ENCODE results near the gene MAPT. TPM values are rescaled to one million over a fixed set of nuclear protein-coding genes. Genes with fewer than 3 reads are reported as not detected.

Gene MAPT
- total RNA-seq, 1 experiment from 2014 or later = 37.5 TPM

GRCh38 chr17:46002311-46002972, 108.1 kb downstream of the MAPT start:
- TF ChIP-seq JUND (IDR thresholded peaks at IDR 0.05) = no peak
- no peak for TF ChIP-seq ELF1 (IDR thresholded peaks at IDR 0.05; ENCODE audit: borderline replicate concordance, low read depth)
- TF ChIP-seq FOSL1 (IDR thresholded peaks at IDR 0.05; ENCODE audit: low read depth) = no peak
- TF ChIP-seq ZFX (IDR thresholded peaks at IDR 0.05) = no peak
- no peak for TF ChIP-seq YY1 (IDR thresholded peaks at IDR 0.05; ENCODE audit: extremely low read depth, insufficient replicate concordance, low read depth, low read length)
- TF ChIP-seq, protein P1, sequence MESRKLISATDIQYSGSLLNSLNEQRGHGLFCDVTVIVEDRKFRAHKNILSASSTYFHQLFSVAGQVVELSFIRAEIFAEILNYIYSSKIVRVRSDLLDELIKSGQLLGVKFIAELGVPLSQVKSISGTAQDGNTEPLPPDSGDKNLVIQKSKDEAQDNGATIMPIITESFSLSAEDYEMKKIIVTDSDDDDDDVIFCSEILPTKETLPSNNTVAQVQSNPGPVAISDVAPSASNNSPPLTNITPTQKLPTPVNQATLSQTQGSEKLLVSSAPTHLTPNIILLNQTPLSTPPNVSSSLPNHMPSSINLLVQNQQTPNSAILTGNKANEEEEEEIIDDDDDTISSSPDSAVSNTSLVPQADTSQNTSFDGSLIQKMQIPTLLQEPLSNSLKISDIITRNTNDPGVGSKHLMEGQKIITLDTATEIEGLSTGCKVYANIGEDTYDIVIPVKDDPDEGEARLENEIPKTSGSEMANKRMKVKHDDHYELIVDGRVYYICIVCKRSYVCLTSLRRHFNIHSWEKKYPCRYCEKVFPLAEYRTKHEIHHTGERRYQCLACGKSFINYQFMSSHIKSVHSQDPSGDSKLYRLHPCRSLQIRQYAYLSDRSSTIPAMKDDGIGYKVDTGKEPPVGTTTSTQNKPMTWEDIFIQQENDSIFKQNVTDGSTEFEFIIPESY (IDR thresholded peaks at IDR 0.05; ENCODE audit: extremely low read depth, insufficient replicate concordance, low read length) = no peak
- no peak for TF ChIP-seq ZNF274 (IDR thresholded peaks at IDR 0.05; ENCODE audit: low read depth, low read length)
- peak; percentile 96 for TF ChIP-seq RAD21 (IDR thresholded peaks at IDR 0.05; ENCODE audit: low read depth)
- TF ChIP-seq, protein P2, sequence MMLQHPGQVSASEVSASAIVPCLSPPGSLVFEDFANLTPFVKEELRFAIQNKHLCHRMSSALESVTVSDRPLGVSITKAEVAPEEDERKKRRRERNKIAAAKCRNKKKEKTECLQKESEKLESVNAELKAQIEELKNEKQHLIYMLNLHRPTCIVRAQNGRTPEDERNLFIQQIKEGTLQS (IDR thresholded peaks at IDR 0.05) = no peak
- TF ChIP-seq, protein P3, sequence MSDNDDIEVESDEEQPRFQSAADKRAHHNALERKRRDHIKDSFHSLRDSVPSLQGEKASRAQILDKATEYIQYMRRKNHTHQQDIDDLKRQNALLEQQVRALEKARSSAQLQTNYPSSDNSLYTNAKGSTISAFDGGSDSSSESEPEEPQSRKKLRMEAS (IDR thresholded peaks at IDR 0.05) = no peak
- TF ChIP-seq, protein P4, sequence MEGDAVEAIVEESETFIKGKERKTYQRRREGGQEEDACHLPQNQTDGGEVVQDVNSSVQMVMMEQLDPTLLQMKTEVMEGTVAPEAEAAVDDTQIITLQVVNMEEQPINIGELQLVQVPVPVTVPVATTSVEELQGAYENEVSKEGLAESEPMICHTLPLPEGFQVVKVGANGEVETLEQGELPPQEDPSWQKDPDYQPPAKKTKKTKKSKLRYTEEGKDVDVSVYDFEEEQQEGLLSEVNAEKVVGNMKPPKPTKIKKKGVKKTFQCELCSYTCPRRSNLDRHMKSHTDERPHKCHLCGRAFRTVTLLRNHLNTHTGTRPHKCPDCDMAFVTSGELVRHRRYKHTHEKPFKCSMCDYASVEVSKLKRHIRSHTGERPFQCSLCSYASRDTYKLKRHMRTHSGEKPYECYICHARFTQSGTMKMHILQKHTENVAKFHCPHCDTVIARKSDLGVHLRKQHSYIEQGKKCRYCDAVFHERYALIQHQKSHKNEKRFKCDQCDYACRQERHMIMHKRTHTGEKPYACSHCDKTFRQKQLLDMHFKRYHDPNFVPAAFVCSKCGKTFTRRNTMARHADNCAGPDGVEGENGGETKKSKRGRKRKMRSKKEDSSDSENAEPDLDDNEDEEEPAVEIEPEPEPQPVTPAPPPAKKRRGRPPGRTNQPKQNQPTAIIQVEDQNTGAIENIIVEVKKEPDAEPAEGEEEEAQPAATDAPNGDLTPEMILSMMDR (IDR thresholded peaks at IDR 0.05 in 2 of 3, conservative IDR thresholded peaks at IDR 0.05 in 1 of 3; ENCODE audit: borderline replicate concordance in 1 of 3, insufficient read depth in 1 of 3, low read depth in 2 of 3, low read length in 2 of 3) = peak; percentile 90 to 99 (median 92)
- TF ChIP-seq EZH2 (IDR thresholded peaks at IDR 0.05) = no peak
- TF ChIP-seq POLR2AphosphoS5 (IDR thresholded peaks at IDR 0.05; ENCODE audit: low read depth, low read length) = no peak
- no peak for TF ChIP-seq SIN3A (IDR thresholded peaks at IDR 0.05; ENCODE audit: low read depth)
- TF ChIP-seq REST (IDR thresholded peaks at IDR 0.05; ENCODE audit: low read depth) = no peak
- no peak for TF ChIP-seq TCF7L2 (IDR thresholded peaks at IDR 0.05; ENCODE audit: borderline replicate concordance, extremely low read depth, insufficient read depth, insufficient read length)
- no peak overlapping the region for H3K4me3 ChIP-seq (replicated peaks in 1 of 2; ENCODE audit: low read depth in 1 of 2, low read length in 2 of 2)
- ChIA-PET RAD21 (ENCODE audit: low non-redundant PET in 1 of 2, low total read pairs in 2 of 2, uncharacterized antibody in 2 of 2, unreplicated experiment in 2 of 2) (interaction anchor here in 1 of 2 experiments (0.7 kb wide), 1 partner anchor 42 kb away, joined by 3 read pairs; no protein-coding TSS in a partner anchor), CTCF (interaction anchor here (1.5 to 2.7 kb wide), 4 partner anchors 42 to 284 kb away, joined by 3 to 11 read pairs (median 6); no protein-coding TSS in a partner anchor), POLR2A (no interaction called here)
- H3K4me2 ChIP-seq (ENCODE audit: low read length) = no peak overlapping the region
- no peaks in the 10 kb centered on the region for H3K36me3 ChIP-seq (ENCODE audit: control insufficient read depth in 1 of 2, insufficient read depth in 2 of 2, low read length in 2 of 2)
- H3K4me1 ChIP-seq (ENCODE audit: control insufficient read depth in 1 of 2, insufficient read depth in 2 of 2, low read length in 2 of 2) = 0 out of 4 replicates have a peak, but pooled peaks cover 0 to 4% of the 10 kb centered on the region in 2 experiments
- H4K20me1 ChIP-seq (ENCODE audit: insufficient read depth) = no peaks in the 10 kb centered on the region
- DNase-seq (ENCODE audit: low read depth, low spot score) (peak; percentile 43), ATAC-seq (peak; percentile 95)
- no peaks in the 10 kb centered on the region for H3K9me2 ChIP-seq (ENCODE audit: insufficient read depth)
- no TSS peak for BruUV-seq (replicated peaks)
- no peaks in the 10 kb centered on the region for H3K79me2 ChIP-seq (ENCODE audit: insufficient read depth, low read length)
- H2AFZ ChIP-seq (ENCODE audit: low read depth, low read length, poor library complexity, severe bottlenecking) = no peak overlapping the region
- H3K27me3 ChIP-seq (ENCODE audit: insufficient read depth, low read length) = no peaks in the 10 kb centered on the region
- no peak overlapping the region for H3K9ac ChIP-seq (ENCODE audit: low read length)
- intact Hi-C loops (cut with micrococcal nuclease) = loop anchor here (1.0 to 5.0 kb wide), 4 partner anchors 190 to 835 kb away; partner anchors contain the start of gene KANSL1
- H3K9me3 ChIP-seq (ENCODE audit: control insufficient read depth in 1 of 2, insufficient read depth in 1 of 2, low read depth in 1 of 2, low read length in 2 of 2) = no peaks in the 10 kb centered on the region
- H3K27ac ChIP-seq (ENCODE audit: low read depth, low read length) = no peak overlapping the region

Data from HCT116 (cell line).